IMR-90 (cell line): Measurements from ENCODE around the gene IFI35.

Experiments
- CEBPB ChIP-seq: IDR thresholded peaks from 2 replicates; pipeline ENCODE4 v1.6.1; 2012; ENCODE audit warnings: low read depth, low read length, improper control_type of control experiment
- CTCF ChIP-seq: conservative IDR thresholded peaks from 2 replicates; pipeline ENCODE4 v1.5.1; 2012; ENCODE audit warnings: mild to moderate bottlenecking, low read depth, low read length, improper control_type of control experiment
- POLR2A ChIP-seq: IDR thresholded peaks from 2 replicates; pipeline ENCODE4 v1.6.1; 2012; ENCODE audit warnings: mild to moderate bottlenecking, low read depth, low read length
- RAD21 ChIP-seq: IDR thresholded peaks from 2 replicates; pipeline ENCODE4 v1.6.1; 2012; ENCODE audit warnings: low read length, improper control_type of control experiment
- SMC3 ChIP-seq: fragments of 150-350 bp; IDR thresholded peaks from 2 replicates; pipeline ENCODE4 v1.6.1; 2016; ENCODE audit warnings: low read depth, mild to moderate bottlenecking, antibody characterized with exemption, low read length, moderate library complexity

DNA sequence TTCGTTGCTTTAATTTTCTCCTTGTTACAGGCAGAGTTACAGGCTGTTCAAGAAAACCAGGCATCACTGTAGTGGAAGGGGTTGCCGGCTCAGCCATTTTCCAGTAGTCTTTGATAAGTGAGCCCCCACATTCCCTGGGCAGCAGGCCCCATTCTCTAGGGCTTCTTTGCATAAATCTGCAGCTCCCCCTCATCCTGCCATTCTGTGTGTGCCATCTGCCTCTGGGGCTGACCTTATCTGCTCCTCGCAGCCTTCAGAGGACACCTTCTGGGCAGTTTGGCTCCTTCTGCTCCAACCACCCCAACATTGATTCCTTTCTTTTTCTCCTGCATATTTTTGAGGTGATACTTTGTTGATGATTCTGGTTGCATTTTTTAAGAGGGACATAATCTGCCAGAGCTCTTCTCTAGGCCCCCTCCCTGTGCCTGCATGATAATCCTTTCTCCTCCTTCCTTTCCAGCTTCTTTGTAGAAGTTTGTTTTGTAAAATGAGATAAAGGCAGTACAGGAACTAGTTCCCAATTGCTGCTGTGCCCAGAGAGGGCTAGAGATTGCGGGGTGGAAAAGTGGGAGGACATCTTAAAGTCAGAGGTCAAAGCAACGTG is 35.5 kb downstream of the IFI35 start:
- TF ChIP-seq RAD21, result no peak
- no peak for TF ChIP-seq CEBPB
- TF ChIP-seq CTCF, result no peak
- no peak for TF ChIP-seq SMC3
- TF ChIP-seq POLR2A, result no peak
